PFSK-1 (cell line): ENCODE results near the gene TFEC.

ENCODE experiments used
- FOXP2 ChIP-seq: optimal IDR thresholded peaks from 2 replicates; pipeline ENCODE3; 2011; ENCODE audit warnings: borderline replicate concordance, control low read depth, inconsistent platforms; ENCODE audit not compliant: insufficient read depth; ENCODE audit errors: extremely low read length, extremely low read depth
- POLR2AphosphoS5 ChIP-seq: IDR thresholded peaks from 2 replicates; pipeline ENCODE4 v1.6.1; 2012; ENCODE audit warnings: low read depth, mild to moderate bottlenecking, control low read depth, low read length, moderate library complexity
- SIN3A ChIP-seq: IDR thresholded peaks from 2 replicates; pipeline ENCODE4 v1.6.1; 2012; ENCODE audit warnings: mild to moderate bottlenecking, low read length, moderate library complexity, borderline replicate concordance; ENCODE audit not compliant: insufficient read depth
- TAF1 ChIP-seq: IDR thresholded peaks from 2 replicates; pipeline ENCODE4 v1.6.1; 2012; ENCODE audit warnings: low read length, control low read depth, borderline replicate concordance; ENCODE audit not compliant: insufficient read depth
- TF ChIP-seq, protein P1 (sequence below), 2 experiments: IDR thresholded peaks; 2 replicates each; pipeline versions ENCODE4 v1.6.1 to v1.8.0; 2011 to 2012; ENCODE audit warnings: low read depth in 2 of 2, low read length in 2 of 2, control low read depth in 1 of 2, inconsistent platforms in 1 of 2, mild to moderate bottlenecking in 1 of 2, moderate library complexity in 1 of 2; ENCODE audit not compliant: insufficient read depth in 1 of 2

The TFEC gene

DNA sequence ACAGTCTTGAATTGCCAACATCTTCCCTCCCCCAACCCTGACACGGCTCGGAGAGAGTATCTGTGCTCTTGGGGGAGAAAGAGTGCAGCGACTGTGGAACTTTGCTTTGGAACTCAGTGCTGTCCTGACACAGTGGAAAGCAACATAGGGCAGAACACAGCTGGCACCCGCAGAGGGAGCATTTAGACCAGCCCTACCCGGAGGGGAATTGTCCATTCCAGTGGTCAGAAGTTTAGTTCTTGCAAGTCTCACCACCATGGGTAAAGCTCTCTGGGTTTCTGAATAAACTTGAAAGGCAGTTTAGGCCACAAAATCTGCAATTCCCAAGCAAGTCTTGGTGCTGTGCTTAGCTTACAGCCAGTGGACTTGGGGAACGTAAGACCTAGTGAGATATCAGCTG is 34.9 kb downstream of the TFEC start:
- no peak for TF ChIP-seq TAF1
- TF ChIP-seq, protein P1, sequence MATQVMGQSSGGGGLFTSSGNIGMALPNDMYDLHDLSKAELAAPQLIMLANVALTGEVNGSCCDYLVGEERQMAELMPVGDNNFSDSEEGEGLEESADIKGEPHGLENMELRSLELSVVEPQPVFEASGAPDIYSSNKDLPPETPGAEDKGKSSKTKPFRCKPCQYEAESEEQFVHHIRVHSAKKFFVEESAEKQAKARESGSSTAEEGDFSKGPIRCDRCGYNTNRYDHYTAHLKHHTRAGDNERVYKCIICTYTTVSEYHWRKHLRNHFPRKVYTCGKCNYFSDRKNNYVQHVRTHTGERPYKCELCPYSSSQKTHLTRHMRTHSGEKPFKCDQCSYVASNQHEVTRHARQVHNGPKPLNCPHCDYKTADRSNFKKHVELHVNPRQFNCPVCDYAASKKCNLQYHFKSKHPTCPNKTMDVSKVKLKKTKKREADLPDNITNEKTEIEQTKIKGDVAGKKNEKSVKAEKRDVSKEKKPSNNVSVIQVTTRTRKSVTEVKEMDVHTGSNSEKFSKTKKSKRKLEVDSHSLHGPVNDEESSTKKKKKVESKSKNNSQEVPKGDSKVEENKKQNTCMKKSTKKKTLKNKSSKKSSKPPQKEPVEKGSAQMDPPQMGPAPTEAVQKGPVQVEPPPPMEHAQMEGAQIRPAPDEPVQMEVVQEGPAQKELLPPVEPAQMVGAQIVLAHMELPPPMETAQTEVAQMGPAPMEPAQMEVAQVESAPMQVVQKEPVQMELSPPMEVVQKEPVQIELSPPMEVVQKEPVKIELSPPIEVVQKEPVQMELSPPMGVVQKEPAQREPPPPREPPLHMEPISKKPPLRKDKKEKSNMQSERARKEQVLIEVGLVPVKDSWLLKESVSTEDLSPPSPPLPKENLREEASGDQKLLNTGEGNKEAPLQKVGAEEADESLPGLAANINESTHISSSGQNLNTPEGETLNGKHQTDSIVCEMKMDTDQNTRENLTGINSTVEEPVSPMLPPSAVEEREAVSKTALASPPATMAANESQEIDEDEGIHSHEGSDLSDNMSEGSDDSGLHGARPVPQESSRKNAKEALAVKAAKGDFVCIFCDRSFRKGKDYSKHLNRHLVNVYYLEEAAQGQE (IDR thresholded peaks at IDR 0.05; ENCODE audit: insufficient read depth in 1 of 2, low read depth in 2 of 2, low read length in 2 of 2) = no peak
- no peak for TF ChIP-seq POLR2AphosphoS5
- no peak for TF ChIP-seq SIN3A
- TF ChIP-seq FOXP2 = no peak

DNA sequence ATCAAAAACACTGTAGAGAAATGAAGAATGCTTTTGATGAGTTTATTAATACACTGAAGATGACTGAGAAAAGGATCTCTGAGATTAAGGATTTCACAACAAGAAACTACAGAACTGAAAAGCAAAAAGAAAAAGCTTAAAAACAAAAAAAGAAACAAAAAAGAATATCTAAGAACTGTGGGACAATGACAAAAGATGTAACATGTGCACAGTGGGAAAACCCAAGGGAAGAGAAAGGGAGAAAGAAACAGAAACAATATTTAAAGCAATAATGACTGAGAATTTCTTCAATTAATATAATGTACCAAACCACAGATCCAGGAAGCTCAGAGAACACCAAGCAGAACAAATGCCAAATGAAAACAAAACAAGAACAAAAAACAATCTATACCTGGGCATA is 42.2 kb downstream of the TFEC start:
- TF ChIP-seq, protein P1 (IDR thresholded peaks at IDR 0.05; ENCODE audit: insufficient read depth in 1 of 2, low read depth in 2 of 2, low read length in 2 of 2) = no peak
- TF ChIP-seq SIN3A (no peak), FOXP2 (no peak), TAF1 (no peak), POLR2AphosphoS5 (no peak)

DNA sequence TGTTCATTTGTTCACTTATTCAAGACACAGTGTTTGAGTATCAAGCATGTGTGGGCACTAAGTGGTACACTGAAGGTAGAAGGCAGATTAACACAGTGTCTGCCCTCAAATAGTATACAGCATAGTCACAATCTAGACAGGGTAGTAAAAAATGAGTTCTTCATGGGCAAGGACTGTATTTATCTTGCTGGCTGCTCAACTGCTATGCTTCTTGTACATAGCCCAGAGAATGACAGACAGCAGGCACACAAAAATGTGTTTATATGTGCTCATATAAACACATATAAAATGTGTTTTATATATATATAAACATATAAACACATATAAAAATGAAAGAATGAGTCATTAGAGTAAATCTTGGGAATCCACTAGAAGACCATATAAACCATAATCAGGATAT is 43.1 kb downstream of the TFEC start:
- TF ChIP-seq SIN3A = no peak
- TF ChIP-seq, protein P1 (IDR thresholded peaks at IDR 0.05; ENCODE audit: insufficient read depth in 1 of 2, low read depth in 2 of 2, low read length in 2 of 2) = no peak
- no peak for TF ChIP-seq FOXP2
- TF ChIP-seq POLR2AphosphoS5 = no peak
- TF ChIP-seq TAF1 = no peak

DNA sequence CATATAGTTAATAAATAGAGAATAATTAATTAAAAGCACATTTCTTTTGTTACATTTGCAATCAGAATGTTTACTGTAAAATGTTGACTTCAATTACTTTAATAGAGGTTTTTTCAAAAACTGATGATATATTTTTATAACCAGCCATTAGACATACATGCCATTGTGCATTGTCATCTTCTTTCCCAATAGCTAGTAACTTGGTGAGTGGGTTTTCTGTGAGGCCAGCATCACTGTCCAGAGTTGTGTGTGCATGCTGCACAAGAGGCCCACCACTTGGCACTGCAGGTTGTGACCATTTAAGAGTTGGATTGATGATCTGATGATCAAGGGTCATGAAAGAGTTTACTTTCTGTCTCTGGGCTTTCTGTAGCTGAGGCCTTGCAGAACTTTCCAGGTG is 46.5 kb downstream of the TFEC start:
- TF ChIP-seq POLR2AphosphoS5 (no peak), TAF1 (no peak), SIN3A (no peak), FOXP2 (no peak)
- TF ChIP-seq, protein P1 (IDR thresholded peaks at IDR 0.05; ENCODE audit: insufficient read depth in 1 of 2, low read depth in 2 of 2, low read length in 2 of 2) = no peak

DNA sequence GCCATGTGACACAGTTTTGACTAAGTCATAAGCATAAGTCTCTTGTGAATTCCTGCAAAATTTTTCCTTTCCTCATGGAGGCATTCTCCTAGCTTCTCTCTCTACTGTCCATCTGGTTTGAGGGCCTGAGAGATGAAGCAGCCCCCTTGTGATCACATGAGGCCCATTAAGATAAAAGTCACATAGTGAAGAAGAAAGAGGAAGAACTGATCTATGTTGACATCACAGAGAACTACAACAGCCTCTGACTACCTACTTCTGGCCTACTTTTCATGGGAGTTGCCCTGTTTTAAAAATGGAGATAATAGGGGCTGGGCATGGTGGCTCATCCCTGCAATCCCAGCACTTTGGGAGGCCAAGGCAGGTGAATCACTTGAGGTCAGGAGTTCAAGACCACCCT is 50.4 kb downstream of the TFEC start:
- TF ChIP-seq SIN3A (no peak), FOXP2 (no peak)
